ENCODE data around the gene SIGMAR1. TPM values are rescaled to one million over a fixed set of nuclear protein-coding genes. Genes with fewer than 3 reads are reported as not detected.

SIGMAR1 gene
- total and polyA plus RNA-seq, 2 of the 8 experiments (the other 6 are each of a cell fraction or from before 2014, with no cell fraction given) = 84.2 to 134 TPM

- Histone ChIP-seq H3K23me2 (ENCODE audit: low read depth, low read length) (peaks cover 13% of the 10 kb centered on the region), H2BK5ac (ENCODE audit: low read depth, low read length) (no peak overlapping the region), H4K91ac (replicated peaks; ENCODE audit: insufficient read length, low read length) (no peak overlapping the region), H3K14ac (ENCODE audit: insufficient read length) (no peak overlapping the region), H3K79me1 (ENCODE audit: low read depth, low read length) (no peaks in the 10 kb centered on the region), H2AFZ (ENCODE audit: low read length) (no peak overlapping the region), H4K20me1 (replicated peaks in 1 of 2; ENCODE audit: control insufficient read depth in 1 of 2, insufficient read depth in 2 of 2, low read length in 2 of 2) (peaks cover 11 to 12% of the 10 kb centered on the region in 2 experiments), H3K79me2 (ENCODE audit: control insufficient read depth in 1 of 2, insufficient read depth in 2 of 2, low read length in 2 of 2) (no peaks in the 10 kb centered on the region), H2BK12ac (ENCODE audit: low read depth, low read length) (0 out of 2 replicates have a peak overlapping the region, but pooled peaks have one; percentile 29), H2BK20ac (ENCODE audit: low read length) (no peak overlapping the region), H2AK5ac (ENCODE audit: low read depth, low read length) (no peak overlapping the region), H3K56ac (replicated peaks; ENCODE audit: insufficient read length, low read depth, low read length) (no peak overlapping the region), H2BK120ac (replicated peaks; ENCODE audit: low read depth, low read length) (no peak overlapping the region), H3K4me2 (ENCODE audit: insufficient read depth in 1 of 2, low read depth in 2 of 2, low read length in 2 of 2) (no peak overlapping the region), H3K36me3 (ENCODE audit: control insufficient read depth in 2 of 4, insufficient read depth in 4 of 4, low read length in 3 of 4) (peaks cover 0 to 9% (median 0%) of the 10 kb centered on the region in 4 experiments; a peak in 1 of 8 replicates), H3K27me3 (replicated peaks in 1 of 4; ENCODE audit: control insufficient read depth in 3 of 4, extremely low read depth in 1 of 4, insufficient read depth in 3 of 4, low read length in 3 of 4) (peaks cover 68 to 99% (median 93%) of the 10 kb centered on the region in 4 experiments), H3K4me1 (replicated peaks in 1 of 4; ENCODE audit: control insufficient read depth in 3 of 4, insufficient read depth in 4 of 4, low read length in 3 of 4) (peaks cover 4 to 36% (median 20%) of the 10 kb centered on the region in 4 experiments), H3K27ac (ENCODE audit: low read depth, low read length) (no peak overlapping the region), H2BK15ac (ENCODE audit: low read length) (no peak overlapping the region), H3K9me3 (ENCODE audit: insufficient read depth in 2 of 2, low read depth in 1 of 2, low read length in 1 of 2) (peaks cover 0 to 4% of the 10 kb centered on the region in 2 experiments; a peak in 1 of 4 replicates), H3K4me3 (ENCODE audit: extremely low read depth in 1 of 4, insufficient read depth in 2 of 4, low read depth in 3 of 4, low read length in 4 of 4) (no peak overlapping the region), H3K4ac (replicated peaks; ENCODE audit: insufficient read length, low read depth, low read length) (no peak overlapping the region), H3K23ac (ENCODE audit: insufficient read length) (no peak overlapping the region), H4K5ac (ENCODE audit: insufficient read length, low read depth, low read length) (no peak overlapping the region), H4K8ac (ENCODE audit: extremely low read depth, insufficient read depth, low read length) (no peak overlapping the region), H3K18ac (ENCODE audit: extremely low read depth, low read length) (no peak overlapping the region), H3K9ac (replicated peaks in 1 of 4; ENCODE audit: extremely low read depth in 1 of 4, low read depth in 3 of 4, low read length in 3 of 4) (no peak overlapping the region)
- 67% methylated on average over 2 of the region's 2 CpGs; no CpG with 5 or more reads in 1 of the 2 experiments for WGBS, 2 experiments (ENCODE audit: extremely low coverage in 1 of 2, insufficient coverage in 1 of 2, insufficient read length in 1 of 2, insufficient replicate concordance in 2 of 2, low coverage in 1 of 2, low lambda C conversion rate in 2 of 2, missing lambda C conversion rate in 1 of 2)
- ChIA-PET POLR2A (ENCODE audit: partially characterized antibody) (interaction anchor here (1.5 to 3.4 kb wide), 3 partner anchors 9 to 32 kb away, joined by 5 to 25 read pairs (median 7); no protein-coding TSS in a partner anchor), CTCF (ENCODE audit: partially characterized antibody) (interaction anchor here (0.8 to 3.8 kb wide), 15 partner anchors 9 to 148 kb away, joined by 3 to 37 read pairs (median 8); partner anchors contain the start of gene SIGMAR1)
- no peak for DNase-seq (ENCODE audit: low read depth in 1 of 2, low spot score in 2 of 2)
- no peak for FAIRE-seq
- no peak for TF ChIP-seq SUZ12 (IDR thresholded peaks at IDR 0.05; ENCODE audit: low read length)
- TF ChIP-seq CTCF (IDR thresholded peaks at IDR 0.05; ENCODE audit: control extremely low read depth in 1 of 3, insufficient read depth in 1 of 3, low read depth in 1 of 3, low read length in 3 of 3) = no peak
- no peak for TF ChIP-seq NANOG (IDR thresholded peaks at IDR 0.05; ENCODE audit: insufficient read depth, low read depth, low read length, poor library complexity, severe bottlenecking)
- TF ChIP-seq GTF2F1 (IDR thresholded peaks at IDR 0.05; ENCODE audit: borderline replicate concordance, low read depth, low read length) = no peak
- TF ChIP-seq POU5F1 (IDR thresholded peaks at IDR 0.05; ENCODE audit: low read depth, low read length) = no peak
- TF ChIP-seq RAD21 (IDR thresholded peaks at IDR 0.05 in 1 of 2, conservative IDR thresholded peaks at IDR 0.05 in 1 of 2; ENCODE audit: low read depth in 2 of 2, low read length in 2 of 2) = no peak
- no peak for TF ChIP-seq EZH2 (IDR thresholded peaks at IDR 0.05; ENCODE audit: low read depth, low read length, severe bottlenecking)
- TF ChIP-seq HDAC2 (IDR thresholded peaks at IDR 0.05; ENCODE audit: borderline replicate concordance in 1 of 2, low read depth in 2 of 2, low read length in 2 of 2) = no peak
- no peak for TF ChIP-seq KDM5A (IDR thresholded peaks at IDR 0.05; ENCODE audit: low read length)
- no peak for TF ChIP-seq SP2 (IDR thresholded peaks at IDR 0.05; ENCODE audit: low read length)
Measured at GRCh38 chr9:34587271-34587670, 50.3 kb downstream of the SIGMAR1 start.
